ENCODE results near the gene FOXP1.
A peak's percentile ranks its signal among the peaks of the same experiment; 100 is the strongest.
"Not testable (repeated sequence)": the region's sequence is repeated elsewhere in the genome, so short reads cannot be mapped to it uniquely, and the experiment has no call there.

Gene FOXP1

GRCh38 chr3:71360180-71360579 is 223.3 kb downstream of the FOXP1 start:
- DNase-seq = peak; percentile 34

DNA sequence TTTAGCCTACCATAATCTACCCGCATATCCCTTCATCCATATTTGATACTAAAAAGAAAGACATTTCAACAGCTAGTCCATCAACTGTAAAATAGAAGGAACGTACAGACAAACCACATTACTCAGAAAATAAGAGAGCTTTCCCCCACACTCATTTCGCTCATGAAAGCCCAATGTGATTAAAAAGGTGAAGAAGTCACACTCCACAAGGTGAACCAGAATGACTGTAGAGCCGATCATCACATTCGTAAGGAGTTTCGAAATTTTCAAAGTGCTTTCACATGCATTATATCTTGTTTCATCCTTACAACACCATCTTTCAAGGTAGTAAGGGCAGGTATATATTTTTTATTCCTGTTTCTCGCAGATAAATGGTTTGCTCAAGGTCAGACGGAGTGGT is 225.3 kb downstream of the FOXP1 start:
- DNase-seq = no peak

- DNase-seq = no peak
These were observed 227.3 kb downstream of the FOXP1 start for GRCh38 chr3:71356265-71356664.

GRCh38 chr3:71355862-71356261 is 227.7 kb downstream of the FOXP1 start:
- peak; percentile 59 for DNase-seq

- no peak for DNase-seq
These were observed 228.5 kb downstream of the FOXP1 start for GRCh38 chr3:71355037-71355436.

DNA sequence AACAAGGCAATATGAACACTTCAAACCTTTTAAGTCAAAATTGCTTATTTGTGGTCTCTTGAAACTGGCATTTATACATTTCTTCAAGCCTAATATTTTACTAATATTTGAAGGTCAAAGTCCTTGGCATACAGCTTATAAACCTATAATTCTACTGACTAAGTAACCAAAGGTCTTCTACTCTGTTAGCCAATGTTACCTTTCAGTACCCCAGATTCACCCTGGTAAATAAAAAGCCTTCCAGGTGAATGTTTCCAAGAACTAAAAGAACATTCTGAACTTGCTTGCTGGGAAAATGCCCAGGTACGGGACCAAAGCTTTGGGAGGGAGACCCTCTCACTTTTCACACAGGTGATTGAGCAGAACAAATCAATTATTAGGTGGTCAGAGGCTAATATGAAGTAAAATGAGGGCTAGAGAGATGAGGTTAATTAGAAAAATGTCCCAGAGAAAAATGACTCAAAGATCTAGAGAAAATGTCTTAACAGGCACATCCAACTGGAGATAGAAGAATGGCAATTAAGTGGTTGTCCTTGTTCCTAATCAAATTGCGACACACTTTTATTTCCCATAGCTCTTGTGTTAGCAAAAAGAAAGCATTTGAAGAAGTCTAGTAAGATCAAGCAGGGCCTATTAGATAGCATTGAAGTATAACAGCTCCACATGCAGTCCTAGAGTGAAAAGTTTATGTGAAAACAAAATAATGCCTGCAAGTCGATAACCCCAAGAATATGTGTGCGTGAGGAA is 232.0 kb downstream of the FOXP1 start:
- no peak for DNase-seq

DNA sequence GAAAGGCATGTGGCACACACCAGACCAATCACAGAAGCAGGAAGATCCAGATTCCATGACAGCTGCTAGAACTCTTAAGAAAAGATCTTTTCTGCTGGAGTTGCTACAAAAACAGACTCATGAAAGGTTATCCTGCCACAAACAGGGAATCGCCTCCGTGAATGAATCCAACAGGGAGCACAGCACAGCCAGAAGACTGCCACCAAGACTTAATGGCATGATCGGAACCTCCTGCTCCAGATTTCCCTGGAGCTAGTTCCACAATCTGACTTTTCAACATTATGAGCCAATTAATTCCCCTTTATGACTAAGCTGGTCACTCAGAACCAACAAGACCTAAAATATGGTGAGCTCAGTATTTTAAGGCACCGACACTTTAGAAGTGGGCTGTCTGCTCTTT is 232.5 kb downstream of the FOXP1 start:
- no peak for DNase-seq

- DNase-seq = no peak
These were observed 234.7 kb downstream of the FOXP1 start for GRCh38 chr3:71348831-71349230.

GRCh38 chr3:71348001-71348632 is 235.4 kb downstream of the FOXP1 start:
- DNase-seq = no peak

DNA sequence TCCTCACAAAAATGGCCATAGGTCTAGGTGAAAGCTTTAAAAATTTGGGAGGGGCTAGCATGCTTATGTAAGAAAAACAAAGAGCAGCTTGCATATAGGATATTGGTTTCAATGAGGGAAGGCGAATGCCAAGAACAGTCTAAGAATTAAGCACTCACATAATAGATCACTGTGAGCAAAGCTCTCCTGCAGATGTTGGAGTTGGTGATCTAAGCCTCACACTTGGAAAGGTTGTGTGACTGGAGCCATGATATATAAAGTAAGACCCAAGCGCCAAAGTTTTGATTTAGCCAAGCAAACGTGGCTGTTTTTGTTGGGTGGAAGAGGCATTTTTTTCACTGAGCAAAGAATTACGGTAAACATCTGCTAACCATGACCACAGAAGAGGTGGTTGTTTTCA is 237.5 kb downstream of the FOXP1 start:
- no peak for DNase-seq

- no peak for DNase-seq
These were observed 238.0 kb downstream of the FOXP1 start for GRCh38 chr3:71345429-71346040.

DNA sequence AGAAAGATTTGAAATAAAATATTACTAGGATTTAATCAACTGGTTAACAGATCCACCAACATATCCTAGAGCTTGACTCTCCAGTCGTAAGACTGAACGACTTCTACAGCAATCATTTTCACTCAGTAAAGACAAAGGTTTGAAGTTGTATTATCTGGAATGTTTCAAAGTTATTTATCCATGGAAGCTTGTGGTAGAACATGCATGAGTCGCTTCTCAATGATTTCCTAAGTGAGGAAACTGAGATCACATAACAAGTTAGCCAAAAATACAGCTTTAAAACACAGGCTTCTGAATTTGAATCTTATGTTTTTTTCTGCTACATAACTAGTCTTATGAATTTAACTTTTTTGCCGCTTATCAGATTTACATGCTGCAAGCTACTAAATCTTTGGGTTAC is 241.8 kb downstream of the FOXP1 start:
- no peak for DNase-seq

DNA sequence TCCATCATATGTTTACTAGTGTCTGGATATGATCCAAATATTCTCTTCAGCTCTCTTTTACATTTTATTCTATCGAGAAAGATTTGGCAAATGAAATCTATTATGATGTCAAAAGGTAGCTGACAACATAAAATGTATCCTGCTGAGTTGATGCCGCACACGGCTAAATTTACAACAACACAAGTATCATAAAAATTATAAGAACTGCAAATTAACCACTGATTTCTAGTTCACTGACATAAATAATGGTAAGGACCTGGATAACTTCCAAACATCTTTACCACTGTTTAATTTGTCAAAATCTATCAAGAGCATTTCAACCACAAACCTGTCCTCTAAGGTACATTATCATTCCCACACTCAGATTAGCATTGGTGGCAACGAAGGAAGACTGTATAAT is 244.5 kb downstream of the FOXP1 start:
- no peak for DNase-seq

GRCh38 chr3:71332813-71333212 is 250.7 kb downstream of the FOXP1 start:
- DNase-seq = no peak

GRCh38 chr3:71330909-71331308 is 252.6 kb downstream of the FOXP1 start:
- no peak for DNase-seq

DNA sequence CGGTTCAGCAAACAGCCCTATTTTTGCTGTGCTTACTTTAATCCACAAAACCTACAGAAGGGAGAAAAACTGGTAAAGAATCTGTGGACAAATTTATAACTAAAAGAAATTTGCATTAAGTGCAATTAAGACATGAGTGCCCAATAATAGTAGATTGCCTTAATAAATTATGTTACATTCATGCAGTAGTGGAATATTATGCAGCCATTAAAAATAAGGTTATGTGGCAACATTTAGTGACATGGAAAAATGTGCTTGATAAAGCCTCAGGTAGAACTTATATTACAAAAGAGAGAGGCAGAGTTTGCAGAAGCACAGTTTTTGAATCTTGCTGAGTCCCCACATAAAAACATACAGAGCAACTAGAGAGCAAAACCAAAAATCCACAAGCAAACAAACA is 253.0 kb downstream of the FOXP1 start:
- DNase-seq = no peak

DNA sequence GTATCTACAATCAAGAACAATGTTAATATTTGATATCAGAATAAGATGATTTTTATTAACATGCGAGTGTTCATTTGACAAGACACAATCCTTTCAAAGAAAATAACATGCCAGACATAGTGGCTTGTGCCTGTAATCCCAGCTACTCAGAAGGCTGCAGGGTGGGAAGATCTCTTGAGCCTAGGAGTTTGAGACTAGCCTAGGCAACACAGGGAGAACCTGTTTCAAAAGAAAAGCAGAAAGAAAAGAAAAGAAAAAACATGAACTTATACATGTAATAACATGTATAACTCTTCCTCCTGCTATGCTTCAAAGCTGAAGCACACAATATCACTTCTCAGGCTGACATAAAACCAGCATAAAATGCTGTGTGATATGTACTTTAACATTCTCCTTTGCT is 253.7 kb downstream of the FOXP1 start:
- no peak for DNase-seq

DNA sequence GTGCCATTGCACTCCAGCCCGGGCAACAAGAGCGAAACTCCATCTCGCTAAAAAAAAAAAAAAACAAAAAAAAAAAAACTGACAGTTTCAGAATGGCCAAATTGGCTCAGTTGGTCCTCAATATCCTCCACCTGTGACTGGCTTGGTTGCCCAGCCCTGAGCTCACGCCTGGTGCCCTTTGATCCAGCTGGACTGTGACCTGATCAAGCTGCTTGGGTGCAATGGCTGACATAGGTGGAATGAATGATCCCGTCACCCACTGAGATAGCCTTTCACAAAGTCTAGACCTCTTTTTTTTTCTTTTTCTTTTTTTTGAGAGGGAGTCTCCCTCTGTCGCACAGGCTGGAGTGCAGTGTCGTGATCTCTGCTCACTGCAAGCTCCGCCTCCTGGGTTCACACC is 254.6 kb downstream of the FOXP1 start:
- no peak for DNase-seq

DNA sequence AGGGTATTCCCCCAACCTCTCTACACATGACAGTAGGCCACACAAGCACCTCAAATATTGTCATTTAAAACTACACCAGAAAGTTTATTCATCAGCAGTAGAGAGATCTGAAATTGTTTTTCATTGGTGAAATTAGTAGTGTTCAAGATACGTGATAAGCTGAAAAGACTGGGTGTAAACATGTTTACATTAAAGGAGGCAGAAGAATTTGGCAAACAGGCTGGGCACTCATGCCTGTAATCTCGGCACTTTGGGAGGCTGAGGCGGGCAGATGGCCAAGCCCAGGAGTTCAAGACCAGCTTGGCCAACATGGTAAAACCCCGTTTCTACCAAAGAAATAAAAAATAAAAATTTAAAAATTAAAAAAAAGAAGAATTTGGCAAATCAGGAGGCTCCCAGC is 255.6 kb downstream of the FOXP1 start:
- DNase-seq = no peak

GRCh38 chr3:71325715-71326114 is 257.8 kb downstream of the FOXP1 start:
- DNase-seq = no peak

- not testable (repeated sequence) for DNase-seq
These were observed 259.3 kb downstream of the FOXP1 start for GRCh38 chr3:71324224-71324623.

- DNase-seq = no peak
These were observed 260.0 kb downstream of the FOXP1 start for GRCh38 chr3:71323558-71323957.

GRCh38 chr3:71322154-71322553 is 261.4 kb downstream of the FOXP1 start:
- no peak for DNase-seq

DNA sequence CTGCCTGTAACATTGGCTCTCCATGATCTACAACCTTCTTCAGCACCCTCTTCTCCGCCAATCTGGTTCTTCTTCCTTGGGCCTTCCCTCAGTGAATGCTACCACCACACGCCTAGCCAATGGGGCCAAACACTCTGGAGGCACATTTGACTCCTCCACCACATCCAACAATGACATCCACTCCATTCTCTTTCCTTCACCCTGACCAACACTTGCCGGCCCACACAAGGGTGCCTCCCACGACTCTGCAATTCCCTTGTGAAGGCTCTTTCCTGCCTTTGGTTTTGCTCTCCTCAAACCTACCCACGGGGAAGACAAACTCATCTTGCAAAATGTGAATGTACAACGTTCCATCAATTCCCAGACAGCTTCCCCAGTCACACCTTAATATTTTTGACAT is 263.8 kb downstream of the FOXP1 start:
- DNase-seq = no peak

GRCh38 chr3:71318458-71318827 is 265.1 kb downstream of the FOXP1 start:
- no peak for DNase-seq
